Urothelium cell line (cell line): Measurements from ENCODE around the gene NACC2.

Experiments used
- DNase-seq: peaks from one replicate; pipeline ENCODE4 v3.0.0; 2011; ENCODE audit warnings: low spot score, mixed read lengths
- FAIRE-seq: peaks from 2 replicates; lab custom pipeline; 2011; peaks lifted over from hg19 to GRCh38; lab: Jason Lieb, UNC

NACC2 gene

GRCh38 chr9:135985889-135986288 lies 109.2 kb downstream of the NACC2 start:
- no peak for DNase-seq
- FAIRE-seq: no peak

- FAIRE-seq (no peak), DNase-seq (no peak)
These were observed 109.7 kb downstream of the NACC2 start for GRCh38 chr9:135985459-135985774.

GRCh38 chr9:135984072-135984710 lies 110.9 kb downstream of the NACC2 start:
- no peak for DNase-seq
- no peak for FAIRE-seq

GRCh38 chr9:135983208-135984071 lies 111.6 kb downstream of the NACC2 start:
- no peak for DNase-seq
- FAIRE-seq: no peak

- DNase-seq (no peak), FAIRE-seq (no peak)
These were observed 112.4 kb downstream of the NACC2 start for GRCh38 chr9:135982499-135983207.

- DNase-seq (no peak), FAIRE-seq (no peak)
These were observed 114.0 kb downstream of the NACC2 start for GRCh38 chr9:135980926-135981630.

GRCh38 chr9:135979547-135980166 lies 115.4 kb downstream of the NACC2 start:
- FAIRE-seq (no peak), DNase-seq (no peak)

GRCh38 chr9:135978642-135979546 lies 116.2 kb downstream of the NACC2 start:
- FAIRE-seq (no peak), DNase-seq (no peak)

GRCh38 chr9:135976944-135977343 lies 118.1 kb downstream of the NACC2 start:
- DNase-seq (no peak), FAIRE-seq (no peak)

GRCh38 chr9:135976531-135976930 lies 118.6 kb downstream of the NACC2 start:
- FAIRE-seq: no peak

GRCh38 chr9:135975834-135976233 lies 119.3 kb downstream of the NACC2 start:
- DNase-seq (no peak), FAIRE-seq (no peak)

More at GRCh38 chr9:135976531-135976930, 118.6 kb downstream of the NACC2 start:
- DNase-seq: no peak

GRCh38 chr9:135974220-135974573 lies 120.9 kb downstream of the NACC2 start:
- FAIRE-seq: no peak
- DNase-seq: no peak

GRCh38 chr9:135973277-135974219 lies 121.5 kb downstream of the NACC2 start:
- FAIRE-seq: no peak

GRCh38 chr9:135971892-135972291 lies 123.2 kb downstream of the NACC2 start:
- no peak for FAIRE-seq
- peak; percentile 79 for DNase-seq

More at GRCh38 chr9:135973277-135974219, 121.5 kb downstream of the NACC2 start:
- no peak for DNase-seq

GRCh38 chr9:135971111-135971766 lies 123.8 kb downstream of the NACC2 start:
- no peak for FAIRE-seq
- DNase-seq: no peak

GRCh38 chr9:135970128-135970815 lies 124.8 kb downstream of the NACC2 start:
- DNase-seq (no peak), FAIRE-seq (no peak)

GRCh38 chr9:135969064-135969683 lies 125.9 kb downstream of the NACC2 start:
- DNase-seq: no peak
- FAIRE-seq: no peak
